Measurements from ENCODE around the gene SYCP2.

Gene SYCP2

DNA sequence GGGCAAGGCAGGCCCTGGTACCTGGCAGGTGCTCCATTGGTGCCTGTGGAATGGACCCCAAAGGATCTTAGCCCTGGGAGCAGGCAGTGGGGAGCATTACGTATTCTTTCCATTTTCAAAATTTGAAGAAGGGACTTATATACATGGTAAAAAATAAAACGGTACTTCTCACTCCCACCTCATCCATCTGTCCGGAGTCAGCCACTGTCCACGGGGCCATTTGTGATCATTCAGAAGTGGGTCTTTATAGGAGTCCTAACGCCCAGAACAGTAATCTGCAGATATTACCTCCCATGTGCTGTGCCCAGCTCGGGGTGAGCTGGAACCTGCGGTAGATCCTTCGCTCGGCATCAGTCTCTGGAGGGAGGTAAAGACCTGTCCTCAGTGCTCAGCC is 110.4 kb downstream of the SYCP2 start:
- DNase-seq (ENCODE audit: low read depth in 2 of 2) = no peak

DNA sequence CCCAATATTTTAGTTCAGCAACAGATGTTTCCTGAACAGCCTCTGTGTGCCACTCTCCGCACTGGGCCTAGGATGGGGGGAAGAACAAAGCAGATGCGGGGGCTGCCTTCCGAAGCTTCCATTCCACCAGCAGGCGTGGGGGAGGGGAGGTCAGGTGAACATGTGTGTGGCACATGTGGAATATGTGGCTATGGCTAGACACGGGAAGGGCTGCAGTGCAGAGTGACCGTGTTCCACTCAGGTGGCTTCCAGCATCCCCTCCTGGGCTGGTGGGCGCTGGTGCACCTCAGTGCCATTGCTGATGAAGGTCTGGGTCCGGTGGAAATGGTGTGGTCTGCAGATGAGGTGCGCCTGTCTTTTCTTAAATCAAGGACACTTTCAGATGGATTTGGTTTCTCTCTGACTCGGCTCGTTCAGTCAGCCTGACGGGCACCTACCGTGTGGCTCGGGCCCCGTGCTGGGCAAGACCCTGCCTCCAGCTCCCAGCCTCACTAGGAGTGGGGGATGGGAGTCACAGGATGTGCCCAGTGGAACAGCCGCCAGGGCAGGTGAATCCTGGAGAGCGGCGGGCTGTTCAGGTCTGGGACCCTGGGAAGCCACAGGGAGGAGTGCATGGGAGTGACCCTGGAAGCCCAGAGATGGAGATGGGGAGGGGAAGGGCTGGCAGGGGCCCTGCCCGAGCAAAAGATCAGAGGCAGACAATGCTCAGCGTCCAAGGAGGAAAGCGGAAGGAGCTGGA is 111.0 kb downstream of the SYCP2 start:
- DNase-seq (ENCODE audit: low read depth in 2 of 2) = no peak

DNA sequence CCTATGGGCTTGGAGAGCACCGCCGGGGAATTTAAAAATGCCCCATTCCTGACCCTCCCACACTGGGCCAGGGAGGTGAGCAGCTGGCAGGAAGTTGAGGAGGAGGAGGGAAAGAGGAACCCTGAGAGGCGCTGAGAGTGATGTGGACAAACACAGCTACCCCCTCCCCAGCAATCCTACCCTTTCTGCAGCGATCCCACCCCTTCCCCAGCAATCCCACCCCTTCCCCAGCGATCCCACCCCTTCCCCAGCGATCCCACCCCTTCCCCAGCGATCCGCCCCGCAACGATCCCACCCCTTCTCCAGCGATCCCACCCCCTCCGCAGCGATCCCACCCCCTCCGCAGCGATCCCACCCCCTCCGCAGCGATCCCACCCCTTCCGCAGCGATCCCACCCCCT is 111.6 kb downstream of the SYCP2 start:
- DNase-seq (ENCODE audit: low read depth in 2 of 2) = no peak

- no peak for DNase-seq (ENCODE audit: low read depth in 2 of 2)
Measured at GRCh38 chr20:59821201-59821600, 112.2 kb downstream of the SYCP2 start.

GRCh38 chr20:59820204-59821041 is 113.0 kb downstream of the SYCP2 start:
- DNase-seq (ENCODE audit: low read depth in 2 of 2) = no peak

DNA sequence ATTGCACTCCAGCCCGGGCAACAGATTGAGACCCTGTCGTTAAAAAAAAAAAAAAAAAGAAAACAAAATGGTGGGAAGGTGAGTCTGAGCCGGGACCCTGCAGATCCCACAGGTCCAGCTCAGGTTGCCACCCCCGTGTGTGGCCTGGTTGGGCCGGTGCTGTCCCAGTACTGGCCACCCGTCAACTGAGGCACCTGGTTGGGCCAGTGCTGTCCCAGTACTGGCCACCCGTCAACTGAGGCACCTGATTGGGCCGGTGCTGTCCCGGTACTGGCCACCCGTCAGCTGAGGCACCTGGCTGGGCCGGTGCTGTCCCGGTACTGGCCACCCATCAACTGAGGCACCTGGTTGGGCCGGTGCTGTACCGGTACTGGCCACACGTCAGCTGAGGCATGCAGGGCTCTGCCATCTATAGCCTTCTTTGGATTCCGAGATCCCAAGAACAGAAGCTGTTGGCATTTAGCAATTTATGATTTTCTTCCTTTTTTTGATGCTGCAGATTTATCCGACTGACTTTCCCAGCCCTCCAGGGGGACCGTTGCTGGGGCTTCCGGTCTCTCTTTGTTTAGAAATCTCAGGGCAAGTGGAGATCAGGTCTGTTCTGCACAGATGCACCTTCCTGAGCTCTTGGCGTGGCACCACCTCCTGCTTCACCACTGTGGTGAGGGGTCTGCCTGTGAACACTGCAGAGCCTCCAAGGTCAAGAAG is 113.8 kb downstream of the SYCP2 start:
- no peak for DNase-seq (ENCODE audit: low read depth in 2 of 2)

- DNase-seq (ENCODE audit: low read depth in 2 of 2) = no peak
Measured at GRCh38 chr20:59818911-59819310, 114.5 kb downstream of the SYCP2 start.

DNA sequence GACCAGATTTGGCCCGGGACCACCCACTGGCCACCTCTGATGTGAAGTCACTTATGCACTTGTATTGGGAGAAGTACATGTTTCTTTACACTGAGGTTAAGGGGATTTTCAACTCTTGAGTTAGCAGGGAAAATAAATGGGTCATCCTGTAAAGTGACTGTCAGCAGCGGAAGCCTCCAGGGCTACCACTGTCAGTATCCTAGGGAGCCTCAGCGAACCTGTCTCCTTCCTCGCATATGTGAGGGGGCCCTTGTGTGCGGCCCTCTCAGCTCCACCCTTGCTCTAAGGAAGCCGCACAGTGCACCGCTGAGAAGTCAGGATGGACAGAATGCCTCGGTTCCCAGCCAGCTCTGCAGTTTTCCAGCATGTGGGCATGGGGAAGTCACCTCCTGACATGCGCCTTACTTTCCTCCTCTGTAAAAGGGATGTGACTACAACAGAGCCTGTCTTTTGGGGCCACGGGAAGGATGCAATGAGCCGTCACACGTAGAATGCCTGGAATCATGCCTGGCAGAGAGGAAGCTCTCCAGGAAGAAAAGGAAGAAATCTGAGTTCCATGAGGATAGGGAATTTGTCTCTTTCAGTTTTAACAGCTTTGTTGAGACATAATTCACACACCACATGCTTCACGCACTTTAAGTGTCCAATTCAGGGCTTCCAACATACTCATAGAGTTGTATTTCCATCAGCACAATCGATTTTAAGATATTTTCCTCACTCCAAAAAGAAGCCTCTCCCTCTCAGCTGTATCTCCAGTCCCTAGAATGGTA is 115.4 kb downstream of the SYCP2 start:
- DNase-seq (ENCODE audit: low read depth in 2 of 2) = no peak

DNA sequence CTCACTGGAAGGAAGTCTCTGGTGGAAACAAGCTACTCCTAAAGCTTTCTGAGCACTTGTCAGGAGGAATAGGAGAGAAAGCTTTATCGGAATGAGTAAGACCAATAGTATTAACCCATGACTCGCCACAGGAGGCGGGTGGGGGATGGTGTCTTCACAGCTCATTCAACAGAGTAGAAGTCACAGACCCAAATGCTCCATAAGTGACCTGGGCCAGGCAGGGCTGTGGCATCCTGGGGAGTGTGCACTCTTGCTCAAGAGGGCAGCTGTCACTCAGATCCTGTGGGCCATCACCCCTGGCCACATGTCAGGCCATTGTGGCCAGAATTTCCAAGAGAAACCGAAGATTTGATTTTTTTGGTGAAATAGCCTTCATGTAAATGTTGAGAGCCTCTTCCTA is 116.0 kb downstream of the SYCP2 start:
- DNase-seq (ENCODE audit: low read depth in 2 of 2) = no peak

DNA sequence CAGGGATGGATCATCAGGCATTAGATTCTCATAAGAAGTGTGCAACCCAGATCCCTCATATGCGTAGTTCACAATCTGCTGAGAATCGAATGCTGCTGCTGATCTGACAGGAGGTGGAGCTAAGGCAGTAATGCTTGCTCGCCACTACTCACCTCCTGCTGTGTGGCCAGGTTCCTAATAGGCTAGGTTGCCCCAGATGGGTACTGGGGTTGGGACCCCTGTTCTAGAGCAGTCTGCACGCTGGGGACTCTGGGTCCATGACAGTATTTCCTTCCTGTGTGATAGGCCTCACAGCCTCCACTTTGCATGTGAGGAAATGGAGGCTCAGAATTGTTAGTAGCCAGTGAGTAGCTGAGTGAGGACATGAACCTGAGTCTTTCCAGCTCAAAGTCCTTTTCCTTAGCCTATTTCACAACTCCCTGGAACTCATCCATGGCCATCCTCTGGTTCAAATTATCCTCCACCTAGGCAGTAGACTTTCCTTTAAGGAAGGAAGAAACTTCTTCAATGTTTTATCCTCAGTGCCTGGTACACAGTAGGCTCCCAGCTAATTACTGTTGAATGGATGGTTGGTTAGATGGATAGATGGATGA is 117.2 kb downstream of the SYCP2 start:
- no peak for DNase-seq (ENCODE audit: low read depth in 2 of 2)

GRCh38 chr20:59814840-59815340 is 118.5 kb downstream of the SYCP2 start:
- no peak for DNase-seq (ENCODE audit: low read depth in 2 of 2)

GRCh38 chr20:59813948-59814839 is 119.2 kb downstream of the SYCP2 start:
- no peak for DNase-seq (ENCODE audit: low read depth in 2 of 2)
